ENCODE results near the gene TERT.

DNA sequence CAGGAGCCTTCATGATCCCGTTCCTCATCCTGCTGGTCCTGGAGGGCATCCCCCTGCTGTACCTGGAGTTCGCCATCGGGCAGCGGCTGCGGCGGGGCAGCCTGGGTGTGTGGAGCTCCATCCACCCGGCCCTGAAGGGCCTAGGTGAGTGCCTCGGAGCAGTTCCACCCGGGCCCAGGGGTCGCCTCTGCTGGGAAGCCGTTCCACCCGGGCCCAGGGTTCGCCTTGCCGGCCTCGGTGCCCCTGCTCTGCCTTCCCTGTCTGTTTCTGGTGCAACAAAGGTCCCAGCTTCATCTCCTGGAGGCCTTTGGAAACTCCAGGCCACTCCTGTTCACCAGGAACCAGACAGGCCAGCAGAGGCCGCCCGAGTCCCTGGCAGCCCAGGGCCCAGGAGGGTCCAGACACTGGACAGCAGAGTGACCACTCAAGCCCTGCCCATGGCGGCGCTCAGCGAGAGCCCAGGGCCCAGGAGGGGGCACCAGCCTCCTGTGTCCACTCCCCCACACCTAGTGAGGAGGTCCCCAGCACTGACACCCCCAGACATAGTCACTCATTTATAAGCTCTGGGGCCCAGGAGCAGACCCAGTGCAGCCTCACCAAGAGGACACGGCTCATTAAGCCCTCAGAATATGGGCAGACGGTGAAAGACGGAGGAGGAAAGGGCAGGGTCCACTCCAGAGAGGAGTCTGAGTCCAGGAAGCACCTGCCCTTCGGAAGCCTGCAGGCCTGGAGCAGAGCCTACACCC, 86.0 kb downstream of the TERT start:
- TF ChIP-seq, protein P1, sequence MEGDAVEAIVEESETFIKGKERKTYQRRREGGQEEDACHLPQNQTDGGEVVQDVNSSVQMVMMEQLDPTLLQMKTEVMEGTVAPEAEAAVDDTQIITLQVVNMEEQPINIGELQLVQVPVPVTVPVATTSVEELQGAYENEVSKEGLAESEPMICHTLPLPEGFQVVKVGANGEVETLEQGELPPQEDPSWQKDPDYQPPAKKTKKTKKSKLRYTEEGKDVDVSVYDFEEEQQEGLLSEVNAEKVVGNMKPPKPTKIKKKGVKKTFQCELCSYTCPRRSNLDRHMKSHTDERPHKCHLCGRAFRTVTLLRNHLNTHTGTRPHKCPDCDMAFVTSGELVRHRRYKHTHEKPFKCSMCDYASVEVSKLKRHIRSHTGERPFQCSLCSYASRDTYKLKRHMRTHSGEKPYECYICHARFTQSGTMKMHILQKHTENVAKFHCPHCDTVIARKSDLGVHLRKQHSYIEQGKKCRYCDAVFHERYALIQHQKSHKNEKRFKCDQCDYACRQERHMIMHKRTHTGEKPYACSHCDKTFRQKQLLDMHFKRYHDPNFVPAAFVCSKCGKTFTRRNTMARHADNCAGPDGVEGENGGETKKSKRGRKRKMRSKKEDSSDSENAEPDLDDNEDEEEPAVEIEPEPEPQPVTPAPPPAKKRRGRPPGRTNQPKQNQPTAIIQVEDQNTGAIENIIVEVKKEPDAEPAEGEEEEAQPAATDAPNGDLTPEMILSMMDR (tag by site-specific recombination; IDR thresholded peaks at IDR 0.05) = no peak
- TF ChIP-seq ZNF302 (tag by site-specific recombination; IDR thresholded peaks at IDR 0.05; ENCODE audit: low read depth) (no peak), ZNF785 (tag by site-specific recombination; IDR thresholded peaks at IDR 0.05) (no peak), GLI4 (tag by site-specific recombination; IDR thresholded peaks at IDR 0.05) (no peak), ZNF274 (IDR thresholded peaks at IDR 0.05; ENCODE audit: low read length) (no peak), ZNF274 (tag by site-specific recombination; IDR thresholded peaks at IDR 0.05; ENCODE audit: borderline replicate concordance) (no peak), ZBTB1 (tag by site-specific recombination; IDR thresholded peaks at IDR 0.05) (no peak)
- TF ChIP-seq, protein P2, sequence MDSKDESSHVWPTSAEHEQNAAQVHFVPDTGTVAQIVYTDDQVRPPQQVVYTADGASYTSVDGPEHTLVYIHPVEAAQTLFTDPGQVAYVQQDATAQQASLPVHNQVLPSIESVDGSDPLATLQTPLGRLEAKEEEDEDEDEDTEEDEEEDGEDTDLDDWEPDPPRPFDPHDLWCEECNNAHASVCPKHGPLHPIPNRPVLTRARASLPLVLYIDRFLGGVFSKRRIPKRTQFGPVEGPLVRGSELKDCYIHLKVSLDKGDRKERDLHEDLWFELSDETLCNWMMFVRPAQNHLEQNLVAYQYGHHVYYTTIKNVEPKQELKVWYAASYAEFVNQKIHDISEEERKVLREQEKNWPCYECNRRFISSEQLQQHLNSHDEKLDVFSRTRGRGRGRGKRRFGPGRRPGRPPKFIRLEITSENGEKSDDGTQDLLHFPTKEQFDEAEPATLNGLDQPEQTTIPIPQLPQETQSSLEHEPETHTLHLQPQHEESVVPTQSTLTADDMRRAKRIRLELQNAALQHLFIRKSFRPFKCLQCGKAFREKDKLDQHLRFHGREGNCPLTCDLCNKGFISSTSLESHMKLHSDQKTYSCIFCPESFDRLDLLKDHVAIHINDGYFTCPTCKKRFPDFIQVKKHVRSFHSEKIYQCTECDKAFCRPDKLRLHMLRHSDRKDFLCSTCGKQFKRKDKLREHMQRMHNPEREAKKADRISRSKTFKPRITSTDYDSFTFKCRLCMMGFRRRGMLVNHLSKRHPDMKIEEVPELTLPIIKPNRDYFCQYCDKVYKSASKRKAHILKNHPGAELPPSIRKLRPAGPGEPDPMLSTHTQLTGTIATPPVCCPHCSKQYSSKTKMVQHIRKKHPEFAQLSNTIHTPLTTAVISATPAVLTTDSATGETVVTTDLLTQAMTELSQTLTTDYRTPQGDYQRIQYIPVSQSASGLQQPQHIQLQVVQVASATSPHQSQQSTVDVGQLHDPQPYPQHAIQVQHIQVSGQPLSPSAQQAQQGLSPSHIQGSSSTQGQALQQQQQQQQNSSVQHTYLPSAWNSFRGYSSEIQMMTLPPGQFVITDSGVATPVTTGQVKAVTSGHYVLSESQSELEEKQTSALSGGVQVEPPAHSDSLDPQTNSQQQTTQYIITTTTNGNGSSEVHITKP (tag by site-specific recombination; IDR thresholded peaks at IDR 0.05) = no peak
